Measurements from ENCODE around the gene BLM. TPM values are rescaled to one million over a fixed set of nuclear protein-coding genes. Genes with fewer than 3 reads are reported as not detected.

Gene BLM
- total and polyA plus RNA-seq, 8 donors: 0.12 to 1.1 (median 0.65) TPM; not detected in 1

- FAIRE-seq (no peak), DNase-seq (no peak), ATAC-seq (no peak)
- Histone ChIP-seq H3K27ac (no peak overlapping the region), H3K36me3 (no peaks in the 10 kb centered on the region), H3K4me3 (no peak overlapping the region), H3K27me3 (no peaks in the 10 kb centered on the region), H3K9me3 (no peaks in the 10 kb centered on the region), H3K4me1 (no peaks in the 10 kb centered on the region)
- intact Hi-C loops (cut with DNase I): no loop called here
- 93 to 96% methylated on average over 3 of the region's 3 CpGs for WGBS, 2 donors
- no peak for TF ChIP-seq CTCF (IDR thresholded peaks at IDR 0.05)
Measured at GRCh38 chr15:90780916-90781315, 63.8 kb downstream of the BLM start.

GRCh38 chr15:90782442-90782841 lies 65.3 kb downstream of the BLM start:
- no peak for FAIRE-seq

GRCh38 chr15:90787881-90788280 lies 70.7 kb downstream of the BLM start:
- Histone ChIP-seq H3K9me3 (no peaks in the 10 kb centered on the region), H3K27me3 (no peaks in the 10 kb centered on the region), H3K4me3 (no peak overlapping the region), H3K4me1 (peaks cover 0 to 12% (median 0%) of the 10 kb centered on the region in 3 donors), H3K27ac (no peak overlapping the region), H3K36me3 (no peaks in the 10 kb centered on the region)
- FAIRE-seq (no peak), DNase-seq (no peak), ATAC-seq (no peak)
- WGBS, 2 donors: 92 to 100% methylated on average over 3 of the region's 3 CpGs
- intact Hi-C loops (cut with DNase I): no loop called here
- no peak for TF ChIP-seq CTCF (IDR thresholded peaks at IDR 0.05)

More at GRCh38 chr15:90782442-90782841, 65.3 kb downstream of the BLM start:
- Histone ChIP-seq H3K9me3 (no peaks in the 10 kb centered on the region), H3K36me3 (no peaks in the 10 kb centered on the region), H3K27ac (no peak overlapping the region), H3K4me1 (no peaks in the 10 kb centered on the region), H3K27me3 (no peaks in the 10 kb centered on the region), H3K4me3 (no peak overlapping the region)
- ATAC-seq (no peak), DNase-seq (no peak)
- WGBS, 2 donors: 67 to 77% methylated on average over 2 of the region's 2 CpGs
- intact Hi-C loops (cut with DNase I): no loop called here
- no peak for TF ChIP-seq CTCF (IDR thresholded peaks at IDR 0.05)

- DNase-seq: no peak
Measured at GRCh38 chr15:90789462-90789861, 72.3 kb downstream of the BLM start.

More at GRCh38 chr15:90789462-90789861, 72.3 kb downstream of the BLM start:
- no peak for FAIRE-seq
- Histone ChIP-seq H3K27ac (no peak overlapping the region), H3K4me1 (peaks cover 0 to 12% (median 0%) of the 10 kb centered on the region in 3 donors), H3K9me3 (no peaks in the 10 kb centered on the region), H3K36me3 (no peaks in the 10 kb centered on the region), H3K27me3 (no peaks in the 10 kb centered on the region), H3K4me3 (no peak overlapping the region)
- WGBS, 2 donors: 81 to 84% methylated on average over 5 of the region's 5 CpGs
- ATAC-seq: peak in 2 of 4 donors; percentile 8 to 22
- no peak for TF ChIP-seq CTCF (IDR thresholded peaks at IDR 0.05)
- intact Hi-C loops (cut with DNase I): no loop called here

Data from pancreas (tissue), 10 donors.